HepG2 (cell line): ENCODE measurements around the gene AFAP1. TPM values are rescaled to one million over a fixed set of nuclear protein-coding genes. Genes with fewer than 3 reads are reported as not detected.

ENCODE experiments used
- ATAC-seq: fragments of 200-7000 bp; cut with Tn5 transposase; 3 replicates; pipeline ENCODE4 v1.9.1; 2020; ENCODE audit warnings: mild to moderate bottlenecking, moderate library complexity
- BruUV-seq: library from RNA; stranded (reverse); fragments of 400-500 nt; replicated peaks from 2 replicates; lab custom pipeline; 2021; lab: Mats Ljungman, UMichigan
- CTCF ChIA-PET: fragments of 300-600 bp; formaldehyde crosslinking; extraction: SDS; loops from one replicate; lab custom pipeline; 2021; ENCODE audit warnings: low total read pairs, inconsistent platforms, low intra/inter-chr PET ratio; lab: Yijun Ruan, JAX
- POLR2A ChIA-PET: fragments of 350-600 bp; sonication (Branson Sonifier 250); formaldehyde crosslinking; loops from one replicate; lab custom pipeline; 2020; ENCODE audit warnings: antibody characterized with exemption, inconsistent platforms; lab: Yijun Ruan, JAX
- DNase-seq: peaks from one replicate; pipeline ENCODE4 v3.0.0-alpha.2; 2015; ENCODE audit warnings: low spot score
- FAIRE-seq: peaks from 3 replicates; lab custom pipeline; 2011; peaks lifted over from hg19 to GRCh38; lab: Jason Lieb, UNC
- H2AFZ ChIP-seq: one replicate; pipeline ENCODE4 v1.6.1; 2011; ENCODE audit warnings: low read length, inconsistent platforms
- H3K27ac ChIP-seq: fragments of 300-600 bp; 3 replicates; pipeline ENCODE4 v1.8.0; 2011; ENCODE audit warnings: mixed run types, mild to moderate bottlenecking, mixed read lengths, low read length, inconsistent platforms; ENCODE audit not compliant: insufficient read depth; ENCODE audit errors: extremely low read length
- H3K27me3 ChIP-seq, 2 experiments: fragments of 200-600 bp in 1 of 2; 2 replicates in 1 of 2; 3 replicates in 1 of 2; pipeline versions ENCODE4 v1.6.0 to v1.8.0; 2011; ENCODE audit warnings: low read length in 2 of 2, mild to moderate bottlenecking in 2 of 2, moderate library complexity in 2 of 2, inconsistent platforms in 1 of 2; ENCODE audit not compliant: insufficient read depth in 2 of 2, control insufficient read depth in 1 of 2
- H3K36me3 ChIP-seq, 2 experiments: fragments of 200-600 bp in 1 of 2; replicated peaks in 1 of 2; 2 replicates in 1 of 2; 3 replicates in 1 of 2; pipeline versions ENCODE4 v1.5.1 to v1.8.0; 2011; ENCODE audit warnings: low read length in 2 of 2, inconsistent platforms in 1 of 2; ENCODE audit not compliant: insufficient read depth in 2 of 2, control insufficient read depth in 1 of 2
- H3K4me1 ChIP-seq: 2 replicates; pipeline ENCODE4 v1.5.1; 2012; ENCODE audit warnings: low read length, inconsistent platforms; ENCODE audit not compliant: insufficient read depth
- H3K4me2 ChIP-seq: 2 replicates; pipeline ENCODE4 v1.6.0; 2011; ENCODE audit warnings: low read depth, low read length, inconsistent platforms
- H3K4me3 ChIP-seq, 3 experiments: fragments of 200-600 bp in 1 of 3; sonication (generic), shearing (Covaris generic) in 1 of 3; replicated peaks in 1 of 3; 2 replicates each; pipeline ENCODE4 v1.5.1; 2011 to 2016; ENCODE audit warnings: low read length in 3 of 3, inconsistent platforms in 2 of 3, low read depth in 2 of 3, mild to moderate bottlenecking in 2 of 3, control low read depth in 1 of 3, mixed read lengths in 1 of 3; ENCODE audit not compliant: insufficient read depth in 1 of 3
- H3K79me2 ChIP-seq: one replicate; pipeline ENCODE4 v1.6.1; 2011; ENCODE audit warnings: low read length, inconsistent platforms; ENCODE audit not compliant: insufficient read depth
- H3K9ac ChIP-seq: 2 replicates; pipeline ENCODE4 v1.6.0; 2011; ENCODE audit warnings: mild to moderate bottlenecking, low read depth, low read length, inconsistent platforms; ENCODE audit not compliant: insufficient read depth
- H3K9me3 ChIP-seq: 2 replicates; pipeline ENCODE4 v1.5.1; 2012; ENCODE audit warnings: mild to moderate bottlenecking, low read length
- H4K20me1 ChIP-seq: 2 replicates; pipeline ENCODE4 v1.6.0; 2011; ENCODE audit warnings: inconsistent platforms, mild to moderate bottlenecking, low read length, moderate library complexity; ENCODE audit not compliant: insufficient read depth
- CC2D1A ChIP-seq: sonication (generic); formaldehyde crosslinking; IDR thresholded peaks from 2 replicates; pipeline ENCODE4 v1.8.1; 2023; ENCODE audit warnings: mild to moderate bottlenecking, missing genetic modification reagents
- NFE2 ChIP-seq: sonication (generic); formaldehyde crosslinking; IDR thresholded peaks from 2 replicates; pipeline ENCODE4 v1.4.0; 2020; ENCODE audit warnings: missing genetic modification reagents
- PITX1 ChIP-seq: sonication (generic); formaldehyde crosslinking; IDR thresholded peaks from 2 replicates; pipeline ENCODE4 v1.5.1; 2020; ENCODE audit warnings: mild to moderate bottlenecking, missing genetic modification reagents
- RARA ChIP-seq: IDR thresholded peaks from 2 replicates; pipeline ENCODE4 v1.6.1; 2016; ENCODE audit warnings: missing genetic modification reagents, missing compliant biosample characterization
- SNAPC2 ChIP-seq: sonication (generic); formaldehyde crosslinking; IDR thresholded peaks from 2 replicates; pipeline ENCODE4 v1.8.1; 2022; ENCODE audit warnings: mild to moderate bottlenecking, missing genetic modification reagents
- ZKSCAN5 ChIP-seq: sonication (generic); formaldehyde crosslinking; IDR thresholded peaks from 2 replicates; pipeline ENCODE4 v1.5.1; 2020; ENCODE audit warnings: mild to moderate bottlenecking, missing genetic modification reagents
- ZNF263 ChIP-seq: sonication (generic); formaldehyde crosslinking; IDR thresholded peaks from 2 replicates; pipeline ENCODE4 v1.4.0; 2020; ENCODE audit warnings: missing genetic modification reagents
- ZNF331 ChIP-seq: sonication (generic); formaldehyde crosslinking; IDR thresholded peaks from 2 replicates; pipeline ENCODE4 v1.4.0; 2020; ENCODE audit warnings: missing genetic modification reagents
- WGBS: methylation state at CpG from one replicate; pipeline ENCODE4 v1.1.6; 2017; ENCODE audit warnings: low lambda C conversion rate; 5-methylcytosine and 5-hydroxymethylcytosine counted together
- in situ Hi-C: cut with HindIII; loops from 2 replicates; pipeline ENCODE4 v1.10.0; 2017; ENCODE audit warnings: low pct_unique_long_range_greater_than_20kb; ENCODE audit not compliant: extremely low pct_ligation_motif_present
- intact Hi-C: fragments of 100-400 bp; cut with micrococcal nuclease; formaldehyde crosslinking; loops from one replicate; pipeline ENCODE4 v1.10.0; 2022; ENCODE audit not compliant: unreplicated experiment
- polyA plus RNA-seq, 8 experiments: library from polyadenylated mRNA; depleted of rRNA in 3 of 8; stranded (reverse) in 7 of 8; unstranded in 1 of 8; fragments of >200 nt; fragmentation: Illumina TruSeq in 4 of 8; extraction: Trizol in 4 of 8; gene quantifications; 2 replicates each; pipeline versions ENCODE4 v1.2.1 to v1.2.3, GENCODE V29; 2011 to 2016; ENCODE audit warnings: low read depth in 4 of 8, missing spikeins in 1 of 8, mixed read lengths in 1 of 8; ENCODE audit not compliant: insufficient read depth in 1 of 8
- total RNA-seq, 5 experiments: library from RNA; depleted of rRNA; stranded (reverse); fragments of >200 nt; fragmentation: Illumina TruSeq; extraction: Trizol; gene quantifications; 2 replicates each; pipeline ENCODE4 v1.2.3, GENCODE V29; 2016; ENCODE audit warnings: low read depth in 1 of 5
- TF ChIP-seq, protein P1 (sequence below): sonication (generic); formaldehyde crosslinking; IDR thresholded peaks from 2 replicates; pipeline ENCODE4 v1.5.0; 2020; ENCODE audit warnings: mild to moderate bottlenecking, missing genetic modification reagents
- TF ChIP-seq, protein P2 (sequence below): IDR thresholded peaks from 2 replicates; pipeline ENCODE4 v1.6.1; 2016; ENCODE audit warnings: missing compliant biosample characterization, missing genetic modification reagents, borderline replicate concordance
- TF ChIP-seq, protein P3 (sequence below): IDR thresholded peaks from 2 replicates; pipeline ENCODE4 v1.4.0; 2020; ENCODE audit warnings: mild to moderate bottlenecking, missing genetic modification reagents
- TF ChIP-seq, protein P4 (sequence below): sonication (generic); formaldehyde crosslinking; IDR thresholded peaks from 2 replicates; pipeline ENCODE4 v1.4.0; 2020; ENCODE audit warnings: missing genetic modification reagents
- TF ChIP-seq, protein P5 (sequence below): IDR thresholded peaks from 2 replicates; pipeline ENCODE4 v1.6.1; 2016; ENCODE audit warnings: low read depth, borderline replicate concordance

Gene AFAP1
- total and polyA plus RNA-seq, 2 of the 13 experiments (the other 11 are each of a cell fraction or from before 2014, with no cell fraction given) = 2.5 TPM

DNA sequence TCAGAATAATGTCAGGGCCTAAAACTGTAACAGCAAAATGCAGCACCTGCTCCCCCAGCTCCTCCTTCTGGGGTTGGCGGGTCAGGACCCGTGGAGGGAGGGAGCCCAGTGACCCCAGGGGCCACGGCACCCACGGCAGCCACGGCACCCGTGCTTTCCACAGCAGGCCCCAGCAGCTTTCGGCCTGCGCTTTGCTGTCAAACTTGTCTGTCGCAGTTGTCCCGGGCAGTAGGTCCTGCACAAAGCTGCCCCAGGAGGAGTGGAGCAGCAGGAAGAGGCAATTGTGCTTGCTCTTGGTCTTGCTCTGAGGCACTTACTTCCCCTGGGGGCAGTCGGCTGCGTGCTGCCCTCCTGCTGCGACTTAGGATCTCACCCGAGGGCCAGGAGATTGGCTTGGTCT, 183.6 kb downstream of the AFAP1 start:
- in situ Hi-C loops = no loop called here
- H4K20me1 ChIP-seq = no peaks in the 10 kb centered on the region
- no peak for FAIRE-seq
- no peak for DNase-seq
- POLR2A ChIA-PET = no interaction called here
- no peak overlapping the region for H3K9ac ChIP-seq
- H3K4me3 ChIP-seq = no peak overlapping the region
- intact Hi-C loops = no loop called here
- no peaks in the 10 kb centered on the region for H3K79me2 ChIP-seq
- H3K27ac ChIP-seq = no peak overlapping the region
- no peaks in the 10 kb centered on the region for H3K9me3 ChIP-seq
- peaks cover 33% of the 10 kb centered on the region for H3K4me1 ChIP-seq
- no peak for ATAC-seq
- no peaks in the 10 kb centered on the region for H3K27me3 ChIP-seq
- H2AFZ ChIP-seq = no peak overlapping the region
- CTCF ChIA-PET = no interaction called here
- 83% methylated on average over 2 of the region's 14 CpGs for whole genome bisulfite sequencing
- H3K4me2 ChIP-seq = no peak overlapping the region
- TF ChIP-seq NFE2 (CRISPR knock-in tag) = no peak
- TF ChIP-seq, protein P1, sequence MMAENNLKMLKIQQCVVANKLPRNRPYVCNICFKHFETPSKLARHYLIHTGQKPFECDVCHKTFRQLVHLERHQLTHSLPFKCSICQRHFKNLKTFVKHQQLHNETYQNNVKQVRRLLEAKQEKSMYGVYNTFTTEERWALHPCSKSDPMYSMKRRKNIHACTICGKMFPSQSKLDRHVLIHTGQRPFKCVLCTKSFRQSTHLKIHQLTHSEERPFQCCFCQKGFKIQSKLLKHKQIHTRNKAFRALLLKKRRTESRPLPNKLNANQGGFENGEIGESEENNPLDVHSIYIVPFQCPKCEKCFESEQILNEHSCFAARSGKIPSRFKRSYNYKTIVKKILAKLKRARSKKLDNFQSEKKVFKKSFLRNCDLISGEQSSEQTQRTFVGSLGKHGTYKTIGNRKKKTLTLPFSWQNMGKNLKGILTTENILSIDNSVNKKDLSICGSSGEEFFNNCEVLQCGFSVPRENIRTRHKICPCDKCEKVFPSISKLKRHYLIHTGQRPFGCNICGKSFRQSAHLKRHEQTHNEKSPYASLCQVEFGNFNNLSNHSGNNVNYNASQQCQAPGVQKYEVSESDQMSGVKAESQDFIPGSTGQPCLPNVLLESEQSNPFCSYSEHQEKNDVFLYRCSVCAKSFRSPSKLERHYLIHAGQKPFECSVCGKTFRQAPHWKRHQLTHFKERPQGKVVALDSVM = no peak
- TF ChIP-seq, protein P2, sequence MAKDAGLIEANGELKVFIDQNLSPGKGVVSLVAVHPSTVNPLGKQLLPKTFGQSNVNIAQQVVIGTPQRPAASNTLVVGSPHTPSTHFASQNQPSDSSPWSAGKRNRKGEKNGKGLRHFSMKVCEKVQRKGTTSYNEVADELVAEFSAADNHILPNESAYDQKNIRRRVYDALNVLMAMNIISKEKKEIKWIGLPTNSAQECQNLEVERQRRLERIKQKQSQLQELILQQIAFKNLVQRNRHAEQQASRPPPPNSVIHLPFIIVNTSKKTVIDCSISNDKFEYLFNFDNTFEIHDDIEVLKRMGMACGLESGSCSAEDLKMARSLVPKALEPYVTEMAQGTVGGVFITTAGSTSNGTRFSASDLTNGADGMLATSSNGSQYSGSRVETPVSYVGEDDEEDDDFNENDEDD (CRISPR knock-in tag) = no peak
- TF ChIP-seq RARA (CRISPR knock-in tag) = no peak
- no peak for TF ChIP-seq ZKSCAN5 (CRISPR knock-in tag)
- TF ChIP-seq, protein P3, sequence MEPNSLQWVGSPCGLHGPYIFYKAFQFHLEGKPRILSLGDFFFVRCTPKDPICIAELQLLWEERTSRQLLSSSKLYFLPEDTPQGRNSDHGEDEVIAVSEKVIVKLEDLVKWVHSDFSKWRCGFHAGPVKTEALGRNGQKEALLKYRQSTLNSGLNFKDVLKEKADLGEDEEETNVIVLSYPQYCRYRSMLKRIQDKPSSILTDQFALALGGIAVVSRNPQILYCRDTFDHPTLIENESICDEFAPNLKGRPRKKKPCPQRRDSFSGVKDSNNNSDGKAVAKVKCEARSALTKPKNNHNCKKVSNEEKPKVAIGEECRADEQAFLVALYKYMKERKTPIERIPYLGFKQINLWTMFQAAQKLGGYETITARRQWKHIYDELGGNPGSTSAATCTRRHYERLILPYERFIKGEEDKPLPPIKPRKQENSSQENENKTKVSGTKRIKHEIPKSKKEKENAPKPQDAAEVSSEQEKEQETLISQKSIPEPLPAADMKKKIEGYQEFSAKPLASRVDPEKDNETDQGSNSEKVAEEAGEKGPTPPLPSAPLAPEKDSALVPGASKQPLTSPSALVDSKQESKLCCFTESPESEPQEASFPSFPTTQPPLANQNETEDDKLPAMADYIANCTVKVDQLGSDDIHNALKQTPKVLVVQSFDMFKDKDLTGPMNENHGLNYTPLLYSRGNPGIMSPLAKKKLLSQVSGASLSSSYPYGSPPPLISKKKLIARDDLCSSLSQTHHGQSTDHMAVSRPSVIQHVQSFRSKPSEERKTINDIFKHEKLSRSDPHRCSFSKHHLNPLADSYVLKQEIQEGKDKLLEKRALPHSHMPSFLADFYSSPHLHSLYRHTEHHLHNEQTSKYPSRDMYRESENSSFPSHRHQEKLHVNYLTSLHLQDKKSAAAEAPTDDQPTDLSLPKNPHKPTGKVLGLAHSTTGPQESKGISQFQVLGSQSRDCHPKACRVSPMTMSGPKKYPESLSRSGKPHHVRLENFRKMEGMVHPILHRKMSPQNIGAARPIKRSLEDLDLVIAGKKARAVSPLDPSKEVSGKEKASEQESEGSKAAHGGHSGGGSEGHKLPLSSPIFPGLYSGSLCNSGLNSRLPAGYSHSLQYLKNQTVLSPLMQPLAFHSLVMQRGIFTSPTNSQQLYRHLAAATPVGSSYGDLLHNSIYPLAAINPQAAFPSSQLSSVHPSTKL (CRISPR knock-in tag) = no peak
- TF ChIP-seq, protein P4, sequence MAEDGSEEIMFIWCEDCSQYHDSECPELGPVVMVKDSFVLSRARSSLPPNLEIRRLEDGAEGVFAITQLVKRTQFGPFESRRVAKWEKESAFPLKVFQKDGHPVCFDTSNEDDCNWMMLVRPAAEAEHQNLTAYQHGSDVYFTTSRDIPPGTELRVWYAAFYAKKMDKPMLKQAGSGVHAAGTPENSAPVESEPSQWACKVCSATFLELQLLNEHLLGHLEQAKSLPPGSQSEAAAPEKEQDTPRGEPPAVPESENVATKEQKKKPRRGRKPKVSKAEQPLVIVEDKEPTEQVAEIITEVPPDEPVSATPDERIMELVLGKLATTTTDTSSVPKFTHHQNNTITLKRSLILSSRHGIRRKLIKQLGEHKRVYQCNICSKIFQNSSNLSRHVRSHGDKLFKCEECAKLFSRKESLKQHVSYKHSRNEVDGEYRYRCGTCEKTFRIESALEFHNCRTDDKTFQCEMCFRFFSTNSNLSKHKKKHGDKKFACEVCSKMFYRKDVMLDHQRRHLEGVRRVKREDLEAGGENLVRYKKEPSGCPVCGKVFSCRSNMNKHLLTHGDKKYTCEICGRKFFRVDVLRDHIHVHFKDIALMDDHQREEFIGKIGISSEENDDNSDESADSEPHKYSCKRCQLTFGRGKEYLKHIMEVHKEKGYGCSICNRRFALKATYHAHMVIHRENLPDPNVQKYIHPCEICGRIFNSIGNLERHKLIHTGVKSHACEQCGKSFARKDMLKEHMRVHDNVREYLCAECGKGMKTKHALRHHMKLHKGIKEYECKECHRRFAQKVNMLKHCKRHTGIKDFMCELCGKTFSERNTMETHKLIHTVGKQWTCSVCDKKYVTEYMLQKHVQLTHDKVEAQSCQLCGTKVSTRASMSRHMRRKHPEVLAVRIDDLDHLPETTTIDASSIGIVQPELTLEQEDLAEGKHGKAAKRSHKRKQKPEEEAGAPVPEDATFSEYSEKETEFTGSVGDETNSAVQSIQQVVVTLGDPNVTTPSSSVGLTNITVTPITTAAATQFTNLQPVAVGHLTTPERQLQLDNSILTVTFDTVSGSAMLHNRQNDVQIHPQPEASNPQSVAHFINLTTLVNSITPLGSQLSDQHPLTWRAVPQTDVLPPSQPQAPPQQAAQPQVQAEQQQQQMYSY (CRISPR knock-in tag) = no peak
- no peak for TF ChIP-seq SNAPC2
- TF ChIP-seq ZNF263 = no peak
- TF ChIP-seq ZNF331 = no peak
- TF ChIP-seq PITX1 = no peak
- no peak for TF ChIP-seq CC2D1A
- TF ChIP-seq, protein P5, sequence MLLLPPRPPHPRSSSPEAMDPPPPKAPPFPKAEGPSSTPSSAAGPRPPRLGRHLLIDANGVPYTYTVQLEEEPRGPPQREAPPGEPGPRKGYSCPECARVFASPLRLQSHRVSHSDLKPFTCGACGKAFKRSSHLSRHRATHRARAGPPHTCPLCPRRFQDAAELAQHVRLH = no peak
- H3K36me3 ChIP-seq = 0 out of 5 replicates have a peak, but pooled peaks cover 0 to under 1% of the 10 kb centered on the region in 2 experiments
- no TSS peak for BruUV-seq
